ENCODE results near the gene COPS3.

The COPS3 gene

DNA sequence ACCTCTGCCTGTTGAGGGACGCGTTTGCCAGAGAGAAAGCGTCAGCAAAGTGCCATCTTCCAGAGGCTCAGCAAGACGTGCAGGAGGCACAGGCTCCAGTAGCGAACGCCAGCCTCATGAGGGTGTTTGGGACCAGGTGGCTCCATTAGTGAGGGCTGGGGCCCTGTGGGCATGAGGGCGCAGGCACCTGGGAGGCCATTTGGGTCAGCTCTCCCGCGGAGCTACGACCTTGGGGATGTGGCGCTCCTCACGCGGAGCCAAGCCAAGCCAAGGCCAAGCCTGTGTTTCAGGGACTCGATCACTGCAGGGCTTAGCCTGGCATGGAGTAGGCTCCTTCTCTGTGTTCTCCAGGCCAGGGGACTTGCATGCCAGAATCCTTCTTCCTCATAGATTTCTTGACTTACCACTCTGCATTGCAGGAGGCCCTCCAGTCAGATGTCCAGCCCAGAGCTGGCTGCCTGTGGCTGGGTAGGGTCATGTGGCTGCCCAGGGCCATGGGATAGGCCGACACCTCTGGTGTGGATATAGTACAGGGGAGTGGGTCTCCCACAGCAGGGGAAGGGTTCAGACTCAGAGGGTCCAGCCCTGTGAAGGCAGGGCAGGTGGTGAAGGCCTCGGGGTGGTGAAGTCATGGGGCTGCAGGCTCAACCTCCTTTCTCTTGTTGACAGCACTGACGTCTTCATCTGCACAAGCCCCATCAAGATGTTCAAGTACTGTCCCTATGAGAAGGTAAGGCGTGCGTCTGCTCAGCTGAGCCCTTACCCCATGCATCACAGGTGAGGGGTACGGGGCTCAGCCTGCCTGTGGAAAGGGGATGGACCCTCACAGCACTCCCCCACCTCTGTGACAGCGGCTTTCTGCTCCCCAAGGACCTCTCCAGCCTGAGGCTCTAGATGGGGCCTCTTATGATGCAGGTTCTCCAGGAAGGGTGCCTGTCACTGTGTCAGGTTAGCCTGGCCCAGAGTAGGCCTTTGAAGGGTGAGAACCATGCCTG, 41.8 kb upstream of the COPS3 start:
- DNase-seq (ENCODE audit: low read depth), result no peak
- in situ Hi-C loops (cut with HindIII; ENCODE audit: low sequenced_read_pairs), result no loop called here
- H3K4me3 ChIP-seq (ENCODE audit: low read depth, low read length), result no peak overlapping the region
- TF ChIP-seq CTCF (IDR thresholded peaks at IDR 0.05; ENCODE audit: low read depth, low read length, missing control alignments), result no peak

DNA sequence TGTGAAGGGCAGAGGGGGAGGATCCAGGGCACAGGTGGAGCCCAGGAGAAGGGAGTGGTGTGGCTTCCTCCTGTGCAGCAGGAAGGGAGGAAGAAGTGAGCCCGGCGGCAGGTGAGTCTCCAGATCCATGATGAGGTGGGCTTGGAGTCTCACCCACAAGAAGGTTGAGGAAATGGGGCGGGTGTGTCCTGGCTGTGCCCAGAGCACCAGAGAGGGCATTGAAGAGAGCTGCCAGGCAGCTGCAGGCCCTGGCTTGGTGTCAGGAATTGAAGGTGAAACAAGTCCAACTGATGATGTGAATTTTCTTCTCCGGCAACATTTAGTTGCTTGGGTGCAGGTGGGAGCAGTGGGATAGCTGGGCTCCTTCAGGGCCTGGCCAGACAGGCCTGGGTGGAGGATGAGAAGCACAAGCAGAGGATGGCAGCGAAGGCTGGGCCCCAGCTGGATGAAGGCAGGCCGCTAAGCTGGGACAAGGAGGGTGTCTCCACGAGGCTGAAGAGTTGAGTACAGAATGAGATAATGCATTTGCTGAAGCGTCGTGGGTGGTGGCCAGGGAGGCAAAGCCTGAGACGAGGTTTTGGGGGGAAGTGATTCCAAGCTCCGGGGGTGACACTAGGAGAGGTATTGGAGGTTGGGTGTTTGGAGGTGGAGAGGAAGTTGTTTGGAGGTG, 40.4 kb upstream of the COPS3 start:
- H3K4me3 ChIP-seq (ENCODE audit: low read depth, low read length), result no peak overlapping the region
- TF ChIP-seq CTCF (IDR thresholded peaks at IDR 0.05; ENCODE audit: low read depth, low read length, missing control alignments), result no peak
- in situ Hi-C loops (cut with HindIII; ENCODE audit: low sequenced_read_pairs), result no loop called here
- no peak for DNase-seq (ENCODE audit: low read depth)

DNA sequence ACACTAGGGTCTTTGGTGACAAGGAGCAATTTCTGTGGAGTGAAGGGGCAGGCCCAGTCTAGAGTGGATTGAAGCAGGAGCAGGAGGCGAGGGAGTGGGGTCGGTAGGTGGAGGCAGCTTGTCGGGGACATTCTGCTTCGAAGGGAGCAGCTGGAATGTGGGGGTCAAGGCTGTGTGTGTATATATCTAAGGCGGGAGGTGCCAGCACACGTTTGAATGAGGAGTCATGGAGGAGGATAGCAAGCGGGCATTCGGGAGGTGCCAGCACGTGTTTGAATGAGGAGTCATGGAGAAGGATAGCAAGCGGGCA, 39.8 kb upstream of the COPS3 start:
- TF ChIP-seq CTCF (IDR thresholded peaks at IDR 0.05; ENCODE audit: low read depth, low read length, missing control alignments), result no peak
- in situ Hi-C loops (cut with HindIII; ENCODE audit: low sequenced_read_pairs), result no loop called here
- no peak for DNase-seq (ENCODE audit: low read depth)
- H3K4me3 ChIP-seq (ENCODE audit: low read depth, low read length), result no peak overlapping the region

DNA sequence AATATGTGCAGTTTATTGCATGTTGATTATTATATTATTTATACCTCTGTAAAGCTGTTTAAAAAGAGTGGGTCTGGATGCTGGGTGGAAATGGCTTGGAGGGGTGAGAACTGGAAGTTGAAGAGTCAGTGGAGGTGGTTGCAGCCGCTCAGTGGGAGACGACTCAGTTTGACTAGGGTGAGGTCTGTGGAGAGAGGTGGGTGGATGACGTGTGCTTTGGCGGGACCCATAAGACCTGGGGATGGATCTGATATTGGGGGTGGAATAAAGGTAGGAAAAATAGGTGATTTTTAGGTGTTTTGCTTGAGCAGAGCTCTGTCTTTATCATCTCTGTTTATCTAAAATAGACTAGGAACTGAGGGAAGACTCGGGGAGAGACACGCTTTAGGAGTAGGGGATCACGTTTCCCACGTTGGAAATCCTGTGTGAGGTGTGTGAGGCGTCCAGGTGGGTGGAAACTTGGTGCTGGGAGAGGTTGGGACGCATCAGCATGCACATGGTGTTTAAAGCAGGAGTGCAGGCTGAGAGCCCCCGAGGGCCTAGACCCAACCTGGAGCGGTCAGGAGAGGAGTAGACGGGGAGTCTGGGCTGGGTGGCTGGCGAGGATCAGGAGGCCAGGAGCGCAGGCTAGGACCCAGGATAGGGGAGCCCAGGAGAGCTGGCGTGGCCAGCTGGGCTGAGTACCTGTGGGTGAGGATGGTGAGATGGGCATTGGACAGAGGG, 39.3 kb upstream of the COPS3 start:
- no peak for TF ChIP-seq CTCF (IDR thresholded peaks at IDR 0.05; ENCODE audit: low read depth, low read length, missing control alignments)
- in situ Hi-C loops (cut with HindIII; ENCODE audit: low sequenced_read_pairs), result no loop called here
- H3K4me3 ChIP-seq (ENCODE audit: low read depth, low read length), result no peak overlapping the region
- DNase-seq (ENCODE audit: low read depth), result no peak

DNA sequence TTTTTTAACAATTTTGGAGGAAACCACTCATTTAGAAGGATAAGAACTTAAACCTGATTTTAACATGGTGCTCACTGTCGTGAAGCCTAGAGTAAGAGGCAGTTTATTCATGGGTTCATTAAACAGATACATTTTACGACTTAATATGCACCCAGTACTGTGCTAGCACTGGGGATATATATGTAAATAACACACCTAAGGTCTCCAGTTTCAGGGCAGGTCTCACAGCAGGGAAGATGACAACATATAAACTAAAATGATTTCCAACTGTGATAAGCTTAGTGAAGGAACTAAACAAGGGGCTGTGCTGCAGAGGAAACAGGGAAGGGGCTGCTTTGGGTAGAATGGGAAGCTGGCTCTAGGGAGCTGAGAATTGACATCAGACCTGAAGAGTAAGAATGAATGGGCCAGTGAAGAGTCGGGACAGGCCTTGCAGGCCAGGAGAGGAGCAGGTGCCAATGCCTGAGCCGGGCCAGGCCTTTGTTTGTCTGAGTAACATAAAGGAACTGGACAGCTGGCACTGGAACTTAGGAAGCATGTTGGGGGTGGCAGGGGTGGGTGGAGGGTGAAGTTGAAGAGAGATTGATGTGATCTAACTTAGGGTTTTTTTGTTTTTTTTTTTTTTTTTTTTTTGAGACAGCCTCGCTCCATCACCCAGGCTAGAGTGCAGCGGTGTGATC, 34.2 kb upstream of the COPS3 start:
- DNase-seq (ENCODE audit: low read depth), result no peak
- no peak for TF ChIP-seq CTCF (IDR thresholded peaks at IDR 0.05; ENCODE audit: low read depth, low read length, missing control alignments)
- in situ Hi-C loops (cut with HindIII; ENCODE audit: low sequenced_read_pairs), result no loop called here
- H3K4me3 ChIP-seq (ENCODE audit: low read depth, low read length), result no peak overlapping the region

GRCh38 chr17:17314501-17315071, 33.5 kb upstream of the COPS3 start:
- no peak overlapping the region for H3K4me3 ChIP-seq (ENCODE audit: low read depth, low read length)
- no peak for DNase-seq (ENCODE audit: low read depth)
- no peak for TF ChIP-seq CTCF (IDR thresholded peaks at IDR 0.05; ENCODE audit: low read depth, low read length, missing control alignments)
- in situ Hi-C loops (cut with HindIII; ENCODE audit: low sequenced_read_pairs), result no loop called here
